Measurements from ENCODE around the gene ACTR8.
A peak's percentile ranks its signal among the peaks of the same experiment; 100 is the strongest.

The ACTR8 gene

DNA sequence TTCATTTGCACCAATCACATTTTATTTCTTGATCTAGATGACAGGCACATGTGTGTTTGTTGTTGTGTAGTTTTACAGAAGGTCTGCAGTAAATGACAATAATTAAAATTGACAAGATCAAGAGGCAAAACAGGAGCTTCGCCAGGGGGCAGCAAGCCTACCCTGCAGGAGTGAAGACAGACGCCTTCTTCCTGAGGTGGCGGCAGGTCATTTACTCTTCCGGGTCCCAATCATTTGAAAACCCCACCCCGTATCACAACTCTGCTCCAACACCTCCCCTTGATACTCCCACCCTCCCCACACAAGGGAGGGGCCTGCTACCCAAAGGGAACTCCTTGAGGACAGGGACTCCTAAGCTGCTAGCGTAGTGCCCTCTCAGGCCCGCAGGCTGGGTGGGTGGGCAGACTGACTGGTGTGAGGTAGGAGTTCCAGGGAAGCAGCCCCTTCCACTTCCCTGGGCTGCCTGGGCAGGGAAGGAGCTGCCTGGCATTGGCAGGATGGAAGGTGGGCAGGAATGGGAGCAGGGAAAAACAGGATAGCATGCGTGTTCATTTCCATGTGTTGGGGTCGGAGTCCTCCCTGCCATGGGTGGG lies 48.8 kb downstream of the ACTR8 start:
- no peak for DNase-seq

DNA sequence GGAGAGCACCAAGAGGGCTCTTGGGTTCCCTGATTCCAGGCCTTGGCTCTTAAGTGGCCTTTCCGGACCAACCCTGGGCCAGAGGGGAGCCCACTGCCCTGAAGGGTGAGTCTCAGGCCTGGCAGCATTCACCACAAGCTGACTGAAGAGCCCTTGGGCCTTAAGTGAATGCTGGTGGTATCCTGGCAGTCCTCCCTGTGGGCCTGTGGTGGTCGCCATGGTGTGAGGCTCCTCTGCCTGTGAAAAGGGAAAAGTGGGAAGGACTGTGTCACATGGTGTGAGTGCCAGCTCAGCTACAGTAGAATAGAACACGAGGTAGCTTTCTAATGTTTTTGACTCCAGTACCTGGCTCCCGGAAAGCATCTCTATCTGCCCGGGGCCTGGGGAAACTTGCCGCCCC lies 51.0 kb downstream of the ACTR8 start:
- DNase-seq = no peak

DNA sequence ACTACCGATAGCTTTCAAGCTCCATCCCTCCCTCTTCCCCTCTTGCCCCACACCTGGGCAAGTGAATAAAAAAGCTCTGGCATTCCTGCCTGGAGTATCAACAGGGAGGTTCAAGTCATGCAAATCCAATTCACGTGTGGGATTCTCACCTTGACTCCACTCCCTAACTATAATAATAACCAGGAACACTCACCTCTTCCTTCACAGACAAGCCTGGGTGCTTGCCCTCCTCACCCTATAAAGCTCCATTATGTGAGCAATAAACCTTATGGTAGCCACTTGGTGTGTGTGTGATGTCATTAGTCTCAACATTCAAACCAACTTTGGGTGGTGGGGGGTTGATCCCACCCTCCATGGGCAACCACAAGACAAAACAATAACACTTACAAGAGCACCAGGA lies 52.3 kb downstream of the ACTR8 start:
- DNase-seq = no peak

DNA sequence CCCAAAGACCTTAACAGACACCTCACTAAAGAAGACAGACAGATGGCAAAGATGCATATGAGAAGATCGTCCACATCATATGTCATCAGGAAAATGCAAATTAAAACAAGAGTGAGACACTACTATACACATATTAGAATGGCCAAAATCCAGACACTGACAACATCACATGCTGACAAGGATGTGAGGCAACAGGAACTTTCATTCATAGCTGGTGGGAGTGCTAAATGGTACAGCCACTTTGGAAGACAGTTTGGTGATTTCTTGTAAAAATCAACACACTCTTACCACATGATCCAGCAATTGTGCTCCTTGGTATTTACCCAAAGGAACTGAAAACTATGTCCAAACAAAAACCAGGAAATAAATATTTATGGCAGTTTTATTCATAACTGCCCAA lies 53.4 kb downstream of the ACTR8 start:
- DNase-seq = no peak

DNA sequence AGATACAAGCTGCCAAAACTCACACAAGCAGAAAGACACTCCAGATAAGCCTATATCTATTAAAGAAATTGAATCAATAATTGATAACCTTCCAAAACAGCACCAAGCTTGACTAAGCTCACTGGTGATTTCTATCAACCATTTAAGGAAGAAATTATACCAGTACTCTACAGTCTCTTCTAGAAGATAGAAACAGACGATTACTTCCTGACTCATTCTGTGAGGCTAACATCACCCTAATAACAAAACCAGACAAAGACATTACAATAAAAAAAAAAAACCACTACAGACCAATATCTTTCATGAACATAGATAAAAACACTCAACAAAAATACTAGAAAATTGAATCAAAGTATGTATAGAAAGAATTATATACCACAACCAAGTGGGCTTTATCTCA lies 55.9 kb downstream of the ACTR8 start:
- DNase-seq = no peak

DNA sequence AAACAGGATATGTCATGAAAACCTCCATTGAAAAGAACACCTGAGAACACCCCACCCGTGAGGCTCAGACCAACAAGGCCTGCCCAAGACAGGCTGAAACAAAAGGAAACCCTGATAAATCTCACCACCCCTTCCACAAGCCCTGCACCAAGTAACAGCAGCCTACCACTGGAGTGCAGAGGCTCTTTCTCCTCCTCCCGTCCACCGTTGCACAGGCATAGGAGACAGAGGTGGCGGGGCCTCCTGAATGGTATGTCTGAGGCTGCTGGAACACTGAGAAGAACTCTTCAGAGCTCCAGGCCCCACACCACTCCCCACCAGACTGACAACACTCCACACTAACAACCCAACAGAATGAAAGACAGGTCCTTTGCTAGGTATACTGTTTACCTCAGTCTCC lies 57.2 kb downstream of the ACTR8 start:
- DNase-seq = no peak

DNA sequence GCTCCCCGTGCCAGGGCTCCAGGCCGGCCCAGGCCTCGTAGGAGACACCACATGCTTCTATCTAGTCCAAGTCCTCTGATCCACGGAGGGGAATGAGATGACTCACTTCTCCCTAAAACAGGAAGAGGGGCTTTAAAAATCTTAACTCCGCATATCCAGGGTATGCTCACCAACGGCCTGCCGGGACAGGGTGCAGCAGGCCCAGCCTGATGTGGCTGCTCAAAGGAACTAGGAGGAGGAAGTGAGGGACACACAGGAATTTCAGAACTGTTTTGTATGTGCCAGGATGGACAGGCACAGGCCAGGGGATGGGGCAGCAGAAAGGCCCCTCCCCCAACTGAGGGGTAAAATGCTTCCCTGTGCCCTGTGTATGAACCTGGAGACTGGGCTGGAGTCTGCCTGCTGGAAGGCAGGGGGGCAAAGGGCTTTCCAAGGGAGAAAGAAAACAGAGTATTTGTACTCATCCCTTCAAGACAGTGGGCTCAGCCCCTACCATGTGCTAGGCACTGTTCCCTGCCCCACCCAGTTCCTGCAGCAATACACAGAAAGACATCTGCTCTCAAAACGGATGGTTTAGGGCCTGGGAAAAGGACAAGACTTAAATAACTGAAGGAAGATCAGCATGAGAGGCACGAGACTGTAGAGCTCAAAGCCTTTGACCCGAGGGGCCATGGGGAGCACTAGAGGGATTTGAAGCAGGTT lies 57.8 kb downstream of the ACTR8 start:
- DNase-seq = no peak

DNA sequence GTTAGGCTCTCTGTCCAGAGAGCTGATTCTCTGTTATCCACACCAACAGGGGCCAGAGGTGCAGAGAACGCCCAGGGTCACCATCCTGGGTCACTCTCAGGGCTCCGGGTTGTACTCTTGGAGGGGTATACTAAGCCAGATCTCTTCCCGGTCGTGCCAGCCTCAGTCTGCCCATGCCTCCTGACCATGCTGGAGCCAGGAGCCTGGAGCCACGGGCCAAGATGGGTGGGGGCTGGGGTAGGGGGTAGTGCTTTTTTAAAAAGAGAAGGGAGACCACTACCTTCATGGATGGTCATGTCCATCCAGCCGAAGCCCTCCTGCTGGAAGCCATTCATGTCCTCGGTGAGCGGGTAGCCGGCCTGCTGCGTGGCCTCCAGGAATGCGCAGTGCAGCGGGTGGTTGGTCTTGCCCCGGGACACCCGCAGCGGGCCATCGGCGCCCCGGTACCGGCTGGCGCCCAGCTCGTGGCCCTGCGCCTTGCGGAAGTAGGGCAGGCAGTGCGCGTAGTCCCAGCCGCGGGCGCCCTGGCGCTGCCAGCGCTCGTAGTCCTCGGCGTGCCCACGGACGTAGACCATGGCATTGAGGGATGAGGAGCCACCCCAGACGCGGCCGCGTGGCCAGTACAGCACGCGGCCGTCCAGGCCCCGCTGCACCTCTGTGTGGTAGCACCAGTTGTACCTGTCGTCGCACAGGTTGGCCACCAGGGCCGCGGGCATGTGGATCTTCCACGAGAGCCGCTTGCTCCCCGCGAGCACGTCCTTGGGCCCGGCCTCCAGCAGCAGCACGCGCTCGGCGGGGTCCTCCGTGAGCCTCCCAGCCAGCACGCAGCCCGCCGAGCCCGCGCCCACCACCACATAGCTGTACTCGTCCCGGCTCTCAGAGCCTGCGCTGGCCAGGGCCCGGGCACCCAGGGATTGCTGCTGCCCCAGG lies 58.7 kb downstream of the ACTR8 start:
- no peak for DNase-seq

DNA sequence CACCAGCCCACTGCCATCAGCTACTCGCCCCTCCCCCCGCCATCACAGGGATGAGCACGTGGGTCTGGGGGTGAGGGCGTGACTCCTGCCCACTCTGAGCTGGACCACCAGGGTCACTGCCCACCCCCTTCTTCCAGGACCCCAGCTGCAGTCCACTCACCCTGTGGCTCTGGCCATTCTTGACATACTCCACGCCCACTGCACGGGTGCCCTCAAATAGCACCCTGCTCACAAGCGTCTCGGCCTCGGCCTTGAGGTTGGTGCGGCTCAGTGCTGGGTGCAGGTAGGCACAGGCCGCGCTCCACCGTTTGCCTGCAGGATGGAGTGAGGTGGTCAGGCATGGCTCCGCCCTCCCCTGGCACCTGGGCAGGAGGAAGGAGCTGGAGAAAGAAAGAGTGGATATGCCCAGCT lies 59.6 kb downstream of the ACTR8 start:
- no peak for DNase-seq

DNA sequence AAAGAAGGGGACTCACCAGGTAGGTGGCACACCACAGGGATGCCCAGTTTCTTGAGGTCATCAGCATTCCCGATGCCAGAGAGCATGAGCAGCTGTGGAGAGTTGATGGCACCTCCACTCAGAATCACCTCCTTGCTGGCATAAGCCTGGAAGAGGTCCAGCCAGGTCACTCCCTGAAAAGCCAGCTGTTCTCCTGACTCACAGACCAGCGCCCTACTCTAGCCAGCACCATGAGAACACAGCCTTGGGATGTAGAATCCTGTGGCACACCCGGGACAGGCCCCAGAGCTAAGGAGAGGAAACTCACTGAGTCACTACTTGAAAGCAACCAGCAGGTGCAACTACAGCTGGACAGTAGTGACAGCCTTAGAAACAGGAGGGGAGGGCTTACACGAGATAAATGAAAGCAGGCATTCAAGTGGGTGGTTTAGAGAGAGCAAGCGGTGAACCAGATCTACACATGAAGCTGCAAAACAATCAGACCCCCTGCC lies 60.3 kb downstream of the ACTR8 start:
- DNase-seq = no peak

DNA sequence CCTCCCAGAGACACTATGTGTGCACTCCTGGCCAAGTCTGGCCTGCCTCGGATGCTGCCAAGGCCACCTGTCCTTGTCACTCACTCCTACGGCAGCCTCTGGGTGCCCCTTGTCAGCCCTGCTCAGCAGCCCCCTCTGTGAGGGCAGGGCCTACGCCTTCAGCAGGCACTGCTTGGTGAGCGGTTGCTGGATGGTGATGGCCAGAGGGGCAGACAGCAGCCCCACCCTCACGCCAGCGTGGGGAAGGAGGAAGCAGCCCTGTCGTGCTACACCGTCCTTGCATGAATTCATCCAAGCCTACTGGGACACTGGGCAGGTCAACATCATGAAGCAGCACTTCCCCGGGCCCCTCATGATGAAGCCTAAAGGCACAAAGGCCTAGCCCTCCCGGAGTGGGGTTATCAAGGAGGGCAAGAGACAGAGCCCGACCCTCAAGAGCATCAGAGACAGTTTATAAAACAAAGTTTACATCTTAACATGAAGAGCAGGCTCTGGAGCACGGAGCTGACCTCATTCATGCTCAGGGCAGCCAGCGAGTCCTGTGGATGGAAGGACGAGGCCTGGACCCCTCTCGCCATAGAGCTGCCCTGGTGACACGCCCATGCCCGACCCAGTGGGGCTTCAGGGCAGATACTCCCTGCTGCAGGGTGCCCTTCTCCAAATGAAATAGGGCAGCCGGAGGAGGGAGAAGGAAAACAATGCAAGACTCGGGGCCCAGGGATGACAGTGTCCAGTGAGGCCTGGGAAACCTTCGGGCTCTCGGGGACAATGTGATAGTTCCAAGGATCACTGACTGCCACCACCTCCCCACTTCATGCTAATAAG lies 61.0 kb downstream of the ACTR8 start:
- no peak for DNase-seq

DNA sequence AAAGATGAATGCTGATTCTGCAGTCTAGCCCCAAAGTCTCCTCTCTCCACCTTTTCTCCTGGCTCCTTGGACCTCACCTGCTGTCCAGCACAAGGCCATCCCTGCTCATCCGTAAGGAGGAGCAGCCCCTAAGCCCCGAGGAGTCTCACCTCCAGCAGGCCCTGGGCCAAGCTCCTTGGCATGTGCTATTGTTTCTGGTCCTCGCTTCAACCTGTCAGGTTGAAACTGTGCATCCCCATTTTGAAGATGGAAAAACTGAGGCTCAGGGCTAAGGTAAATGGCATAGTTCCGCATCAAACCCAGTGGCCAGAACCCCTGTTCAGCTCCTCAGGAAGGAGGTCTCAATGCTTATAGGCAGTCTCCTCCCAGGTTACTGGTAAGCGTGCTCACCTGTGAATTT lies 61.9 kb downstream of the ACTR8 start:
- no peak for DNase-seq

DNA sequence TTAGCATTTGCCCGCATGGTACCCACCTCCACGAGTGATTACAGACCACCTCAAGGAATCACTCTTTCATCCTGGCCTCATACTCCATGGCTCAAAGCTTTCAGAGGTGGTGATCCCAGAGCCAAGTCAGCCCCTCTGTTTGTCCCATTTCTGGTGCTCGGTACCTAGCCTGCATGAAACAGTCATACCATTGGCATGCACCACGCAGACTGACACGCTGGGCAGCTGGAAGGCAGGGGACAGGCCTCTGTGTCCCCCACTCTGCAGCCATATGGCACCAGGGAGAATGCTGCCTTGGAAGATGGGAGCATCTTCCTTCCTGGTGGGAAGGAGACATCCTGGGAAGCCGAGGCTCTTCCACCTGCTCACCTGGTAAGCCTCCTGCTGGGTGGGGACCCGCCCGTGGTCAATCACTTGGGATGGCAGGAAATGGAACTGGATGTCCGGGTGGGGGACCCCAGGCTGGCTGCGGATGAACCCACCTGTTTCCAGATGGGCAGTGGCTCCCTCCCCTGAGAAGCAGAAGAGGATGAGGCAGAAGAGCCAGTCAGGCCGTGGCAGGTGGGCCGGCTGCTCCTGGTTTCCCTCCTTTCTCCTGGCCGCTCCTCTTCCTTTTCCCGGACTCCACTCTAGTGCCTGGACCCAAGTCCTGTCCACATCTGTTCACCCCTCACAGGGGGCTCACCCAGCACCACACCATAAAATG lies 62.6 kb downstream of the ACTR8 start:
- no peak for DNase-seq

DNA sequence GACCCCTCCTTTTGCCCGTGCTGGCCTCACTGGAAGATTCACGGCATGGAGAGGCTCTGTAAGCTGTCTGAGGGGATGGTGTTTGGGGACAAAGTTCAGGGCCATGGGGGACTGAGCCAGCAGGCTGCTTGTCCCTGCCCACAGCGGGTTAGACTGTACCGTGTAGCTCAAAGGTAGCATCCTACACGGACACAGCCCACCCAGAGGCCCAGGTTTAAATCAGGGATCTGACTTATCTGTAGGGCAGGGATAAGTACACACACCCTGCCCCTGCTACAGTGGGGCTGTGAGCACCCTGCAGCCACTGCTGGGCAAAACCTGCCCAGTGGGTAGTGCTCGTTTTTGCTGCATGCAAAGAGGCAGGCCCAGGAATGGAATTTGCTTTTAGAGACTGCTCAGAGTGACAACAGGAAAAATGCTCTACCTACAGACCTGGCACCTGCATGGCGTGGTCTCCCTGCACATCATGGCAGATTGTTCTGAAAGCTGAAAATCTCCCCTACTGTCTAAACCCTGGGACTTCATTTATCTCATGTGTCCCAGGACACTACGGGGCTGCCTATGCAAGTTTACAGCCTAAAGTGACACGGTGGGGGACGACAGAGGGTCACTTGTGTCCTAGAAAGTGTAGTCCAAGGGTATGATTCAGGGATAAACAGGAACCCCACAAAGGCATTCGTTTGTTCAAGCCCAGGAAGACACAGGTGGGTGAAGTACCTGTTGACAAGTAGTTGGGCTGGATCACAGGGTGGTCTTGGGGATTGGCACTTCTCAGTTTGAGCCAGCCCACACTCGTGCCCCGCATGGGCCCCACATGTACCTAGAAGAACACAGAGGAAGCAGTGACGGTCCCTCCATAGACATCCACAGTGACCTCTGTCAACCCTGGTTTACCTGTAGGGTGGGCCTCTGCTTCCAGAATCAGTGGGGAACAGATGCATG lies 63.5 kb downstream of the ACTR8 start:
- DNase-seq = no peak

DNA sequence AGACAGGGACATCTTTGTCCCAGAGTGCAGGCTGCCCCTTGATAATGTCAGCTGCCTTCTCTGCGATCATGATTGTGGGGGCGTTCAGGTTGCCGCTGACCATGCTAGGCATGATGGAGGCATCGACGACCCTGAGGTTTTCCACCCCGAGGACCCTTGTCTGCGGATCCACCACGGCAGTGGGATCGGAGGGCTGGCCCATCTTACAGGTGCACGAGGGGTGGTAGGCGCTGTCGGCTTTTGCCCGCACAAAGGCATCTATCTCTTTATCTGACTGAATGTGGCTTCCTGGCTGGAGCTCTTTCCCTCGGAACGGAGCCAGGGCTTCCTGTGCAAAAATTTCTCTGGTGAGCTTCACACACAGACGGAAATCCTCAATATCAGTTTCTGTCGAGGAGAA lies 64.1 kb downstream of the ACTR8 start:
- DNase-seq = peak in 1 of 2 experiments; percentile 4

DNA sequence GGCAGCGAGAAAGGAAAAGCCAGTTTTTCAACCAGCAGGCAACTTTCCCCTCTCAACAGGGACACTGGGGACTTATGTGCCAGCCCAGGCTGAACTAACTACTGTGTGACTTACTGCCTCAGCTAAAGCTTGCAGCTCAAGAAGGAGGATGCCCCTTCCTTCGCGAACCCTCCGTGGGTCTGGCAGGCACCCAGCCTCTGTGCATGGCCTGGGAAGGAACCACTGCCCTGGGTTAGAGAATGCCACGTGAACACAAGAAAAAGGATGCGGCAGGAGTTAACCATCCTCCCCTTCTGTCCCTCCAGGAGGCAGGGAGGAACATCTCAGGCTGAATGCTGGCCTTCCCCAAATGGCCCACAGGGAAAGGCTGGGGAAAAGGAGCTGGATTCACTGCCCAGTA lies 64.7 kb downstream of the ACTR8 start:
- no peak for DNase-seq

Data from Kasumi-1 (cell line).